GM18858 (cell line): ENCODE data around the gene SLC7A5.
A peak's percentile ranks its signal among the peaks of the same experiment; 100 is the strongest.
"Not testable (repeated sequence)": the region's sequence is repeated elsewhere in the genome, so short reads cannot be mapped to it uniquely, and the experiment has no call there.

ENCODE experiments used
- ATAC-seq: cut with Tn5 transposase; IDR thresholded peaks from one replicate; pipeline ENCODE4 v1.9.1; 2021; ENCODE audit not compliant: unreplicated experiment

The SLC7A5 gene

GRCh38 chr16:87869061-87869878 is at the start of gene SLC7A5:
TSS of gene SLC7A5 (minus strand) at chr16:87869507. CDS start at chr16:87869422, 85 bp downstream.
- peak; percentile 36 for ATAC-seq

GRCh38 chr16:87918338-87918737 is 49.0 kb upstream of the SLC7A5 start:
- ATAC-seq: no peak

GRCh38 chr16:87917503-87917902 is 48.2 kb upstream of the SLC7A5 start:
- no peak for ATAC-seq

- no peak for ATAC-seq
Observed at GRCh38 chr16:87914812-87915211, 45.5 kb upstream of the SLC7A5 start.

- ATAC-seq: not testable (repeated sequence)
Observed at GRCh38 chr16:87914021-87914725, 44.9 kb upstream of the SLC7A5 start.

GRCh38 chr16:87912691-87913090 is 43.4 kb upstream of the SLC7A5 start:
- not testable (repeated sequence) for ATAC-seq

- not testable (repeated sequence) for ATAC-seq
Observed at GRCh38 chr16:87911106-87911763, 41.9 kb upstream of the SLC7A5 start.

- peak; percentile 87 for ATAC-seq
Observed at GRCh38 chr16:87909203-87909935, 40.1 kb upstream of the SLC7A5 start.

GRCh38 chr16:87908101-87908500 is 38.8 kb upstream of the SLC7A5 start:
- ATAC-seq: not testable (repeated sequence)

- not testable (repeated sequence) for ATAC-seq
Observed at GRCh38 chr16:87905521-87905920, 36.2 kb upstream of the SLC7A5 start.

GRCh38 chr16:87904963-87905362 is 35.7 kb upstream of the SLC7A5 start:
- not testable (repeated sequence) for ATAC-seq

- not testable (repeated sequence) for ATAC-seq
Observed at GRCh38 chr16:87900489-87900888, 31.2 kb upstream of the SLC7A5 start.

GRCh38 chr16:87897521-87898505 is 28.5 kb upstream of the SLC7A5 start:
- ATAC-seq: no peak

- ATAC-seq: not testable (repeated sequence)
Observed at GRCh38 chr16:87896924-87897520, 27.7 kb upstream of the SLC7A5 start.

- ATAC-seq: not testable (repeated sequence)
Observed at GRCh38 chr16:87896176-87896890, 27.0 kb upstream of the SLC7A5 start.

- peak; percentile 67 for ATAC-seq
Observed at GRCh38 chr16:87895641-87896141, 26.4 kb upstream of the SLC7A5 start.

GRCh38 chr16:87894005-87894404 is 24.7 kb upstream of the SLC7A5 start:
- ATAC-seq: not testable (repeated sequence)

GRCh38 chr16:87891764-87892163 is 22.5 kb upstream of the SLC7A5 start:
- ATAC-seq: no peak
